ENCODE measurements around the gene CLHC1. TPM values are rescaled to one million over a fixed set of nuclear protein-coding genes. Genes with fewer than 3 reads are reported as not detected.

Gene CLHC1
- total and polyA plus RNA-seq, 2 of the 8 experiments (the other 6 are each of a cell fraction or from before 2014, with no cell fraction given), result 2.6 to 10.8 TPM

DNA sequence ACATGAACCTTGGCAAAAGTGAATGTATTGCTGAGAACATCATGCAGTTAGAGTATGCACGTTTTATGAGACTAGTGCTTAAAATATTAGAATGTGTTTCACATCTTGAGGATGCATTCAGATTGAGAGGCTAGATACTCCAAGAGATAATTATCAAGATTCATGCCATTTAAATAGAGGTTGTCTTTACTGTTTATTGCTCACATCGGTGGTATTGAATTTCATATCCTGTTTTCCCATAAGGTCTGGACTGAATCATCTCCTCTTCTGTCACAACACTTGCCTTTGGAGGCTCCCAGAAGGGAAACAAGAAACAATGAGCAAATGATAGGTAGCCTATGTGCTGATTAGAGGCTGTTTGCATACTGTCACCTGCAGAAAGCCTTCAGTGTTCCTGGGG is 83.8 kb downstream of the CLHC1 start (continued):
- TF ChIP-seq, protein P1, sequence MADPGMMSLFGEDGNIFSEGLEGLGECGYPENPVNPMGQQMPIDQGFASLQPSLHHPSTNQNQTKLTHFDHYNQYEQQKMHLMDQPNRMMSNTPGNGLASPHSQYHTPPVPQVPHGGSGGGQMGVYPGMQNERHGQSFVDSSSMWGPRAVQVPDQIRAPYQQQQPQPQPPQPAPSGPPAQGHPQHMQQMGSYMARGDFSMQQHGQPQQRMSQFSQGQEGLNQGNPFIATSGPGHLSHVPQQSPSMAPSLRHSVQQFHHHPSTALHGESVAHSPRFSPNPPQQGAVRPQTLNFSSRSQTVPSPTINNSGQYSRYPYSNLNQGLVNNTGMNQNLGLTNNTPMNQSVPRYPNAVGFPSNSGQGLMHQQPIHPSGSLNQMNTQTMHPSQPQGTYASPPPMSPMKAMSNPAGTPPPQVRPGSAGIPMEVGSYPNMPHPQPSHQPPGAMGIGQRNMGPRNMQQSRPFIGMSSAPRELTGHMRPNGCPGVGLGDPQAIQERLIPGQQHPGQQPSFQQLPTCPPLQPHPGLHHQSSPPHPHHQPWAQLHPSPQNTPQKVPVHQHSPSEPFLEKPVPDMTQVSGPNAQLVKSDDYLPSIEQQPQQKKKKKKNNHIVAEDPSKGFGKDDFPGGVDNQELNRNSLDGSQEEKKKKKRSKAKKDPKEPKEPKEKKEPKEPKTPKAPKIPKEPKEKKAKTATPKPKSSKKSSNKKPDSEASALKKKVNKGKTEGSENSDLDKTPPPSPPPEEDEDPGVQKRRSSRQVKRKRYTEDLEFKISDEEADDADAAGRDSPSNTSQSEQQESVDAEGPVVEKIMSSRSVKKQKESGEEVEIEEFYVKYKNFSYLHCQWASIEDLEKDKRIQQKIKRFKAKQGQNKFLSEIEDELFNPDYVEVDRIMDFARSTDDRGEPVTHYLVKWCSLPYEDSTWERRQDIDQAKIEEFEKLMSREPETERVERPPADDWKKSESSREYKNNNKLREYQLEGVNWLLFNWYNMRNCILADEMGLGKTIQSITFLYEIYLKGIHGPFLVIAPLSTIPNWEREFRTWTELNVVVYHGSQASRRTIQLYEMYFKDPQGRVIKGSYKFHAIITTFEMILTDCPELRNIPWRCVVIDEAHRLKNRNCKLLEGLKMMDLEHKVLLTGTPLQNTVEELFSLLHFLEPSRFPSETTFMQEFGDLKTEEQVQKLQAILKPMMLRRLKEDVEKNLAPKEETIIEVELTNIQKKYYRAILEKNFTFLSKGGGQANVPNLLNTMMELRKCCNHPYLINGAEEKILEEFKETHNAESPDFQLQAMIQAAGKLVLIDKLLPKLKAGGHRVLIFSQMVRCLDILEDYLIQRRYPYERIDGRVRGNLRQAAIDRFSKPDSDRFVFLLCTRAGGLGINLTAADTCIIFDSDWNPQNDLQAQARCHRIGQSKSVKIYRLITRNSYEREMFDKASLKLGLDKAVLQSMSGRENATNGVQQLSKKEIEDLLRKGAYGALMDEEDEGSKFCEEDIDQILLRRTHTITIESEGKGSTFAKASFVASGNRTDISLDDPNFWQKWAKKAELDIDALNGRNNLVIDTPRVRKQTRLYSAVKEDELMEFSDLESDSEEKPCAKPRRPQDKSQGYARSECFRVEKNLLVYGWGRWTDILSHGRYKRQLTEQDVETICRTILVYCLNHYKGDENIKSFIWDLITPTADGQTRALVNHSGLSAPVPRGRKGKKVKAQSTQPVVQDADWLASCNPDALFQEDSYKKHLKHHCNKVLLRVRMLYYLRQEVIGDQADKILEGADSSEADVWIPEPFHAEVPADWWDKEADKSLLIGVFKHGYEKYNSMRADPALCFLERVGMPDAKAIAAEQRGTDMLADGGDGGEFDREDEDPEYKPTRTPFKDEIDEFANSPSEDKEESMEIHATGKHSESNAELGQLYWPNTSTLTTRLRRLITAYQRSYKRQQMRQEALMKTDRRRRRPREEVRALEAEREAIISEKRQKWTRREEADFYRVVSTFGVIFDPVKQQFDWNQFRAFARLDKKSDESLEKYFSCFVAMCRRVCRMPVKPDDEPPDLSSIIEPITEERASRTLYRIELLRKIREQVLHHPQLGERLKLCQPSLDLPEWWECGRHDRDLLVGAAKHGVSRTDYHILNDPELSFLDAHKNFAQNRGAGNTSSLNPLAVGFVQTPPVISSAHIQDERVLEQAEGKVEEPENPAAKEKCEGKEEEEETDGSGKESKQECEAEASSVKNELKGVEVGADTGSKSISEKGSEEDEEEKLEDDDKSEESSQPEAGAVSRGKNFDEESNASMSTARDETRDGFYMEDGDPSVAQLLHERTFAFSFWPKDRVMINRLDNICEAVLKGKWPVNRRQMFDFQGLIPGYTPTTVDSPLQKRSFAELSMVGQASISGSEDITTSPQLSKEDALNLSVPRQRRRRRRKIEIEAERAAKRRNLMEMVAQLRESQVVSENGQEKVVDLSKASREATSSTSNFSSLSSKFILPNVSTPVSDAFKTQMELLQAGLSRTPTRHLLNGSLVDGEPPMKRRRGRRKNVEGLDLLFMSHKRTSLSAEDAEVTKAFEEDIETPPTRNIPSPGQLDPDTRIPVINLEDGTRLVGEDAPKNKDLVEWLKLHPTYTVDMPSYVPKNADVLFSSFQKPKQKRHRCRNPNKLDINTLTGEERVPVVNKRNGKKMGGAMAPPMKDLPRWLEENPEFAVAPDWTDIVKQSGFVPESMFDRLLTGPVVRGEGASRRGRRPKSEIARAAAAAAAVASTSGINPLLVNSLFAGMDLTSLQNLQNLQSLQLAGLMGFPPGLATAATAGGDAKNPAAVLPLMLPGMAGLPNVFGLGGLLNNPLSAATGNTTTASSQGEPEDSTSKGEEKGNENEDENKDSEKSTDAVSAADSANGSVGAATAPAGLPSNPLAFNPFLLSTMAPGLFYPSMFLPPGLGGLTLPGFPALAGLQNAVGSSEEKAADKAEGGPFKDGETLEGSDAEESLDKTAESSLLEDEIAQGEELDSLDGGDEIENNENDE (IDR thresholded peaks at IDR 0.05; ENCODE audit: insufficient replicate concordance, low read length), result no peak
- TF ChIP-seq JUND (IDR thresholded peaks at IDR 0.05; ENCODE audit: low read length) (no peak), ASH2L (IDR thresholded peaks at IDR 0.05; ENCODE audit: low read length) (no peak), ZNF274 (IDR thresholded peaks at IDR 0.05; ENCODE audit: borderline replicate concordance, extremely low read depth, low read length) (no peak), EP300 (IDR thresholded peaks at IDR 0.05; ENCODE audit: borderline replicate concordance in 1 of 2, low read depth in 2 of 2, low read length in 2 of 2) (no peak), SIX5 (IDR thresholded peaks at IDR 0.05; ENCODE audit: low read depth, low read length) (no peak), SUZ12 (IDR thresholded peaks at IDR 0.05; ENCODE audit: low read length) (no peak), EZH2 (IDR thresholded peaks at IDR 0.05; ENCODE audit: low read depth, low read length, severe bottlenecking) (no peak), YY1 (IDR thresholded peaks at IDR 0.05; ENCODE audit: low read depth, low read length) (no peak)
- TF ChIP-seq, protein P2, sequence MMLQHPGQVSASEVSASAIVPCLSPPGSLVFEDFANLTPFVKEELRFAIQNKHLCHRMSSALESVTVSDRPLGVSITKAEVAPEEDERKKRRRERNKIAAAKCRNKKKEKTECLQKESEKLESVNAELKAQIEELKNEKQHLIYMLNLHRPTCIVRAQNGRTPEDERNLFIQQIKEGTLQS (IDR thresholded peaks at IDR 0.05; ENCODE audit: insufficient read depth, low read depth, low read length), result no peak
